NOMO-1 treated with dmso at 0.1 percent for 144 hours (cell line): ENCODE results near the gene STX16.

ENCODE experiments used
- DNase-seq: peaks from one replicate; lab custom pipeline; 2025; ENCODE audit not compliant: unreplicated experiment; lab: John Stamatoyannopoulos, UW

The STX16 gene

GRCh38 chr20:58618351-58619076 lies 32.6 kb upstream of the STX16 start:
- no peak for DNase-seq

GRCh38 chr20:58619077-58619863 lies 31.8 kb upstream of the STX16 start:
- DNase-seq = no peak

- DNase-seq = no peak
Measured at GRCh38 chr20:58619864-58620431, 31.1 kb upstream of the STX16 start.

GRCh38 chr20:58621906-58622548 lies 29.1 kb upstream of the STX16 start:
- no peak for DNase-seq

- no peak for DNase-seq
Measured at GRCh38 chr20:58622671-58623578, 28.2 kb upstream of the STX16 start.

GRCh38 chr20:58623579-58624473 lies 27.3 kb upstream of the STX16 start:
- peak; percentile 11 for DNase-seq

GRCh38 chr20:58624687-58625086 lies 26.4 kb upstream of the STX16 start:
- no peak for DNase-seq

GRCh38 chr20:58625585-58625984 lies 25.5 kb upstream of the STX16 start:
- no peak for DNase-seq

- no peak for DNase-seq
Measured at GRCh38 chr20:58626051-58626450, 25.0 kb upstream of the STX16 start.

GRCh38 chr20:58627212-58628072 lies 23.6 kb upstream of the STX16 start:
- no peak for DNase-seq

- no peak for DNase-seq
Measured at GRCh38 chr20:58628491-58629214, 22.4 kb upstream of the STX16 start.

- no peak for DNase-seq
Measured at GRCh38 chr20:58629215-58629580, 21.9 kb upstream of the STX16 start.

- DNase-seq = no peak
Measured at GRCh38 chr20:58630063-58630462, 21.0 kb upstream of the STX16 start.

- DNase-seq = no peak
Measured at GRCh38 chr20:58633161-58634053, 17.7 kb upstream of the STX16 start.

GRCh38 chr20:58634059-58634458 lies 17.0 kb upstream of the STX16 start:
- DNase-seq = no peak

GRCh38 chr20:58634521-58635278 lies 16.4 kb upstream of the STX16 start:
- no peak for DNase-seq
